Measurements from ENCODE around the gene HIF1AN.
A peak's percentile ranks its signal among the peaks of the same experiment; 100 is the strongest.
"Not testable (repeated sequence)": the region's sequence is repeated elsewhere in the genome, so short reads cannot be mapped to it uniquely, and the experiment has no call there.

The HIF1AN gene

GRCh38 chr10:100566561-100566960, 30.8 kb downstream of the HIF1AN start:
- Histone ChIP-seq H3K9me3 (ENCODE audit: control insufficient read depth, insufficient read depth, low read length) (no peaks in the 10 kb centered on the region), H3K36me3 (ENCODE audit: control insufficient read depth, insufficient read depth, low read length) (no peaks in the 10 kb centered on the region), H3K4me3 (ENCODE audit: low read depth, low read length) (no peak overlapping the region), H3K27me3 (ENCODE audit: control insufficient read depth, insufficient read depth, low read length) (peaks cover 48% of the 10 kb centered on the region), H3K27ac (ENCODE audit: low read depth, low read length) (no peak overlapping the region), H3K9ac (ENCODE audit: low read depth, low read length) (no peak overlapping the region), H3K4me1 (ENCODE audit: control insufficient read depth, insufficient read depth, low read length) (0 out of 2 replicates have a peak, but pooled peaks cover 6% of the 10 kb centered on the region)

- no peaks in the 10 kb centered on the region for H3K36me3 ChIP-seq (ENCODE audit: control insufficient read depth, insufficient read depth, low read length)
- H3K9ac ChIP-seq (ENCODE audit: low read depth, low read length) = no peak overlapping the region
- no peaks in the 10 kb centered on the region for H3K9me3 ChIP-seq (ENCODE audit: control insufficient read depth, insufficient read depth, low read length)
- no peak overlapping the region for H3K4me3 ChIP-seq (ENCODE audit: low read depth, low read length)
- H3K27me3 ChIP-seq (ENCODE audit: control insufficient read depth, insufficient read depth, low read length) = peaks cover 43% of the 10 kb centered on the region
- 0 out of 2 replicates have a peak, but pooled peaks cover 6% of the 10 kb centered on the region for H3K4me1 ChIP-seq (ENCODE audit: control insufficient read depth, insufficient read depth, low read length)
- no peak overlapping the region for H3K27ac ChIP-seq (ENCODE audit: low read depth, low read length)
Observed at GRCh38 chr10:100567249-100567648, 31.5 kb downstream of the HIF1AN start.

- H3K9ac ChIP-seq (ENCODE audit: low read depth, low read length) = no peak overlapping the region
- H3K4me1 ChIP-seq (ENCODE audit: control insufficient read depth, insufficient read depth, low read length) = 0 out of 2 replicates have a peak, but pooled peaks cover 6% of the 10 kb centered on the region
- H3K9me3 ChIP-seq (ENCODE audit: control insufficient read depth, insufficient read depth, low read length) = no peaks in the 10 kb centered on the region
- no peak overlapping the region for H3K4me3 ChIP-seq (ENCODE audit: low read depth, low read length)
- no peaks in the 10 kb centered on the region for H3K36me3 ChIP-seq (ENCODE audit: control insufficient read depth, insufficient read depth, low read length)
- H3K27me3 ChIP-seq (ENCODE audit: control insufficient read depth, insufficient read depth, low read length) = peaks cover 37% of the 10 kb centered on the region
- no peak overlapping the region for H3K27ac ChIP-seq (ENCODE audit: low read depth, low read length)
Observed at GRCh38 chr10:100567826-100568225, 32.1 kb downstream of the HIF1AN start.

- Histone ChIP-seq H3K4me3 (ENCODE audit: low read depth, low read length) (no peak overlapping the region), H3K27ac (ENCODE audit: low read depth, low read length) (no peak overlapping the region), H3K4me1 (ENCODE audit: control insufficient read depth, insufficient read depth, low read length) (0 out of 2 replicates have a peak, but pooled peaks cover 6% of the 10 kb centered on the region), H3K9me3 (ENCODE audit: control insufficient read depth, insufficient read depth, low read length) (no peaks in the 10 kb centered on the region), H3K36me3 (ENCODE audit: control insufficient read depth, insufficient read depth, low read length) (no peaks in the 10 kb centered on the region), H3K9ac (ENCODE audit: low read depth, low read length) (no peak overlapping the region), H3K27me3 (ENCODE audit: control insufficient read depth, insufficient read depth, low read length) (peaks cover 29% of the 10 kb centered on the region)
Observed at GRCh38 chr10:100568912-100569311, 33.2 kb downstream of the HIF1AN start.

- H3K9me3 ChIP-seq (ENCODE audit: control insufficient read depth, insufficient read depth, low read length) = no peaks in the 10 kb centered on the region
- H3K4me1 ChIP-seq (ENCODE audit: control insufficient read depth, insufficient read depth, low read length) = 0 out of 2 replicates have a peak, but pooled peaks cover 6% of the 10 kb centered on the region
- peak overlapping the region; percentile 75 for H3K4me3 ChIP-seq (ENCODE audit: low read depth, low read length)
- no peak overlapping the region for H3K27ac ChIP-seq (ENCODE audit: low read depth, low read length)
- peaks cover 26% of the 10 kb centered on the region for H3K27me3 ChIP-seq (ENCODE audit: control insufficient read depth, insufficient read depth, low read length)
- H3K9ac ChIP-seq (ENCODE audit: low read depth, low read length) = no peak overlapping the region
- no peaks in the 10 kb centered on the region for H3K36me3 ChIP-seq (ENCODE audit: control insufficient read depth, insufficient read depth, low read length)
Observed at GRCh38 chr10:100569687-100570481, 34.1 kb downstream of the HIF1AN start.

GRCh38 chr10:100570506-100570905, 34.8 kb downstream of the HIF1AN start:
- H3K4me1 ChIP-seq (ENCODE audit: control insufficient read depth, insufficient read depth, low read length) = 0 out of 2 replicates have a peak, but pooled peaks cover 6% of the 10 kb centered on the region
- H3K4me3 ChIP-seq (ENCODE audit: low read depth, low read length) = peak overlapping the region; percentile 75
- H3K27ac ChIP-seq (ENCODE audit: low read depth, low read length) = no peak overlapping the region
- H3K9me3 ChIP-seq (ENCODE audit: control insufficient read depth, insufficient read depth, low read length) = no peaks in the 10 kb centered on the region
- no peaks in the 10 kb centered on the region for H3K36me3 ChIP-seq (ENCODE audit: control insufficient read depth, insufficient read depth, low read length)
- H3K9ac ChIP-seq (ENCODE audit: low read depth, low read length) = no peak overlapping the region
- peaks cover 27% of the 10 kb centered on the region for H3K27me3 ChIP-seq (ENCODE audit: control insufficient read depth, insufficient read depth, low read length)

GRCh38 chr10:100571084-100571856, 35.5 kb downstream of the HIF1AN start:
- H3K4me3 ChIP-seq (ENCODE audit: low read depth, low read length) = no peak overlapping the region
- no peaks in the 10 kb centered on the region for H3K36me3 ChIP-seq (ENCODE audit: control insufficient read depth, insufficient read depth, low read length)
- H3K27me3 ChIP-seq (ENCODE audit: control insufficient read depth, insufficient read depth, low read length) = peaks cover 34% of the 10 kb centered on the region
- H3K9me3 ChIP-seq (ENCODE audit: control insufficient read depth, insufficient read depth, low read length) = no peaks in the 10 kb centered on the region
- no peak overlapping the region for H3K27ac ChIP-seq (ENCODE audit: low read depth, low read length)
- 0 out of 2 replicates have a peak, but pooled peaks cover 6% of the 10 kb centered on the region for H3K4me1 ChIP-seq (ENCODE audit: control insufficient read depth, insufficient read depth, low read length)
- no peak overlapping the region for H3K9ac ChIP-seq (ENCODE audit: low read depth, low read length)

GRCh38 chr10:100575146-100575545, 39.4 kb downstream of the HIF1AN start:
- not testable (repeated sequence) for H3K9ac ChIP-seq (ENCODE audit: low read depth, low read length); H3K27me3 ChIP-seq (ENCODE audit: control insufficient read depth, insufficient read depth, low read length); H3K4me3 ChIP-seq (ENCODE audit: low read depth, low read length)

GRCh38 chr10:100575585-100576281, 40.0 kb downstream of the HIF1AN start:
- H3K36me3 ChIP-seq (ENCODE audit: control insufficient read depth, insufficient read depth, low read length) = no peaks in the 10 kb centered on the region
- no peak overlapping the region for H3K27ac ChIP-seq (ENCODE audit: low read depth, low read length)
- H3K4me3 ChIP-seq (ENCODE audit: low read depth, low read length) = no peak overlapping the region
- H3K4me1 ChIP-seq (ENCODE audit: control insufficient read depth, insufficient read depth, low read length) = no peaks in the 10 kb centered on the region
- no peak overlapping the region for H3K9ac ChIP-seq (ENCODE audit: low read depth, low read length)
- H3K9me3 ChIP-seq (ENCODE audit: control insufficient read depth, insufficient read depth, low read length) = no peaks in the 10 kb centered on the region
- peaks cover 9% of the 10 kb centered on the region; the same call in 1 of the 2 replicates for H3K27me3 ChIP-seq (ENCODE audit: control insufficient read depth, insufficient read depth, low read length)

More at GRCh38 chr10:100575146-100575545, 39.4 kb downstream of the HIF1AN start:
- H3K27ac ChIP-seq (ENCODE audit: low read depth, low read length); H3K9me3 ChIP-seq (ENCODE audit: control insufficient read depth, insufficient read depth, low read length); H3K36me3 ChIP-seq (ENCODE audit: control insufficient read depth, insufficient read depth, low read length); H3K4me1 ChIP-seq (ENCODE audit: control insufficient read depth, insufficient read depth, low read length): not testable (repeated sequence)

- Histone ChIP-seq H3K4me1 (ENCODE audit: control insufficient read depth, insufficient read depth, low read length) (no peaks in the 10 kb centered on the region), H3K9ac (ENCODE audit: low read depth, low read length) (no peak overlapping the region), H3K27ac (ENCODE audit: low read depth, low read length) (no peak overlapping the region), H3K27me3 (ENCODE audit: control insufficient read depth, insufficient read depth, low read length) (peaks cover 9% of the 10 kb centered on the region; the same call in 1 of the 2 replicates), H3K4me3 (ENCODE audit: low read depth, low read length) (no peak overlapping the region), H3K36me3 (ENCODE audit: control insufficient read depth, insufficient read depth, low read length) (no peaks in the 10 kb centered on the region), H3K9me3 (ENCODE audit: control insufficient read depth, insufficient read depth, low read length) (no peaks in the 10 kb centered on the region)
Observed at GRCh38 chr10:100576282-100576635, 40.5 kb downstream of the HIF1AN start.

All from HUES48 (cell line).